ENCODE data around the gene ACTA2. TPM values are rescaled to one million over a fixed set of nuclear protein-coding genes. Genes with fewer than 3 reads are reported as not detected.
A peak's percentile ranks its signal among the peaks of the same experiment; 100 is the strongest.

Gene ACTA2
- polyA plus RNA-seq, 4 donors: 6.5 to 274 (median 82.6) TPM

DNA sequence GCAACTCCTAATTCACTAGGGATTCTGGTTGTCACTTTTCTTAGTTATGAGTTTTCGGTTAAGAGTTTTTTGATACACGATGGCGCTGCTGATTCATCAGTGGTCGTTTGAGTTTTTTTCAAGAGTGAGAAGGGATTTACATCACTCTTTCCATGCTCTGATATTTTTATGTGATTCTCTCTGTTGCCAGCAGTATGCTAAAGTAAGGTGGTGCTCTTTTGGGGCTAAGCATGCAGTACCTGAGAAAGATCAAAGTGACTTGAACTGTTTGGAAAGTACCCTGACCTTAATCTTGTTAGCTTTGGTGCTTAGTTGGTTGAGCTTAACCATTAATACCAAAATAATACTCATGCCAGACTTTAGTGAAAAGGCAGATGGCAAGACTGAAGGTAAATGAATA is 44.4 kb downstream of the ACTA2 start:
- no peaks in the 10 kb centered on the region for H3K9me3 ChIP-seq (ENCODE audit: control insufficient read depth in 2 of 2, insufficient read depth in 1 of 2, low read depth in 1 of 2, low read length in 1 of 2)
- H3K4me1 ChIP-seq (ENCODE audit: control insufficient read depth in 3 of 3, insufficient read depth in 2 of 3, low read depth in 1 of 3, low read length in 2 of 3): peaks cover 3 to 10% (median 4%) of the 10 kb centered on the region in 3 donors
- no peak overlapping the region for H3K27ac ChIP-seq (ENCODE audit: low read depth in 1 of 3, low read length in 2 of 3)
- DNase-seq (no peak), FAIRE-seq (no peak)
- H3K27me3 ChIP-seq (ENCODE audit: control insufficient read depth in 3 of 3, insufficient read depth in 3 of 3, low read length in 3 of 3): no peaks in the 10 kb centered on the region
- 80 to 82% (median 81%) methylated on average over 4 of the region's 4 CpGs for WGBS, 3 donors
- H3K4me3 ChIP-seq (ENCODE audit: low read depth in 1 of 3, low read length in 3 of 3): no peak overlapping the region
- H3K36me3 ChIP-seq (ENCODE audit: control insufficient read depth in 3 of 3, insufficient read depth in 2 of 3, low read depth in 1 of 3, low read length in 3 of 3): peaks cover 3 to 19% (median 6%) of the 10 kb centered on the region in 3 donors

DNA sequence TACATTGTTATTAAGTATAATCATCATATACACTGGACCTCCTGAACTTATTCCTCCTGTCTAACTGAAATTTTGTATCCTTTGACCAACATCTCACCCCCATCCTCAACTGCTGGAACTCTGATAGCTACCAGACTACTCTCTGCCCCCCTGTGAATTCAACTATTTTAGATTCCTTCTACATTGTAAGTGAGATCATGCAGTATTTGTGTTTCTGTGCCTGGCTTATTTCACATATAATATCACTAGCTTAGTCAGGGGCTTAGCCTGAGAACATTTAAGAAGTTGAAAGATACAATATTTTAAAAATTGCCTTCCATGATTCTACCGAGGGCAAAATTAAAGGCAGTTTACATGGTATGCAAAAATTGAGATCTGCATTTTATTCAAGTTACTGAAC is 45.7 kb downstream of the ACTA2 start:
- Histone ChIP-seq H3K4me3 (ENCODE audit: low read depth in 1 of 3, low read length in 3 of 3) (no peak overlapping the region), H3K36me3 (ENCODE audit: control insufficient read depth in 3 of 3, insufficient read depth in 2 of 3, low read depth in 1 of 3, low read length in 3 of 3) (peaks cover 3 to 20% (median 8%) of the 10 kb centered on the region in 3 donors), H3K27me3 (ENCODE audit: control insufficient read depth in 3 of 3, insufficient read depth in 3 of 3, low read length in 3 of 3) (no peaks in the 10 kb centered on the region), H3K9me3 (ENCODE audit: control insufficient read depth in 2 of 2, insufficient read depth in 1 of 2, low read depth in 1 of 2, low read length in 1 of 2) (no peaks in the 10 kb centered on the region), H3K4me1 (ENCODE audit: control insufficient read depth in 3 of 3, insufficient read depth in 2 of 3, low read depth in 1 of 3, low read length in 2 of 3) (peaks cover 3 to 21% (median 7%) of the 10 kb centered on the region in 3 donors), H3K27ac (ENCODE audit: low read depth in 1 of 3, low read length in 2 of 3) (no peak overlapping the region)
- FAIRE-seq: no peak
- DNase-seq: no peak
- 79 to 89% (median 87%) methylated on average over 1 of the region's 1 CpG for WGBS, 3 donors

DNA sequence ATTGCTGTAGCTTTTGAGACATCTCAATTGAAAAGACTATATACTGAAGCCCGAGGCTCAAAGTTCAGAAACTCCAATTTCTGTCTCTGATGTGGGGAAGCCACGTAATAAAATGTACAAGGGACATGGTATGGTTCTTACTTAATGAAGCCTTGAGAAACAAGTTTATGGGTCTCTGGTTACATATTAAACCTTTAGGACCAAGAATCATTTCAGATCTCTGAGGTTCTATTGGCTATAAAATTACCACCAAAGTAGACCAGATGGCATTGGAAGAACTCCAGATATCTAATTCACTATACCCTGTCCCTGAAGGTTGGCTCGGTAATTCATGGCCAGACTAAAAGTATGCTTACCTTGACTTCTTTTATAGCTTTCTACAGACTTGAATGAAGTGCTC is 48.9 kb downstream of the ACTA2 start:
- Histone ChIP-seq H3K4me1 (ENCODE audit: control insufficient read depth in 3 of 3, insufficient read depth in 2 of 3, low read depth in 1 of 3, low read length in 2 of 3) (peaks cover 5 to 42% (median 16%) of the 10 kb centered on the region in 3 donors), H3K4me3 (ENCODE audit: low read depth in 1 of 3, low read length in 3 of 3) (no peak overlapping the region), H3K9me3 (ENCODE audit: control insufficient read depth in 2 of 2, insufficient read depth in 1 of 2, low read depth in 1 of 2, low read length in 1 of 2) (no peaks in the 10 kb centered on the region), H3K36me3 (ENCODE audit: control insufficient read depth in 3 of 3, insufficient read depth in 2 of 3, low read depth in 1 of 3, low read length in 3 of 3) (peaks cover 3 to 18% (median 4%) of the 10 kb centered on the region in 3 donors), H3K27me3 (ENCODE audit: control insufficient read depth in 3 of 3, insufficient read depth in 3 of 3, low read length in 3 of 3) (no peaks in the 10 kb centered on the region), H3K27ac (ENCODE audit: low read depth in 1 of 3, low read length in 2 of 3) (peak overlapping the region in 2 of 3 donors; percentile 33 to 60)
- 23 to 75% (median 43%) methylated on average over 3 of the region's 3 CpGs for WGBS, 3 donors
- FAIRE-seq (no peak), DNase-seq (peak; percentile 87 to 91)

DNA sequence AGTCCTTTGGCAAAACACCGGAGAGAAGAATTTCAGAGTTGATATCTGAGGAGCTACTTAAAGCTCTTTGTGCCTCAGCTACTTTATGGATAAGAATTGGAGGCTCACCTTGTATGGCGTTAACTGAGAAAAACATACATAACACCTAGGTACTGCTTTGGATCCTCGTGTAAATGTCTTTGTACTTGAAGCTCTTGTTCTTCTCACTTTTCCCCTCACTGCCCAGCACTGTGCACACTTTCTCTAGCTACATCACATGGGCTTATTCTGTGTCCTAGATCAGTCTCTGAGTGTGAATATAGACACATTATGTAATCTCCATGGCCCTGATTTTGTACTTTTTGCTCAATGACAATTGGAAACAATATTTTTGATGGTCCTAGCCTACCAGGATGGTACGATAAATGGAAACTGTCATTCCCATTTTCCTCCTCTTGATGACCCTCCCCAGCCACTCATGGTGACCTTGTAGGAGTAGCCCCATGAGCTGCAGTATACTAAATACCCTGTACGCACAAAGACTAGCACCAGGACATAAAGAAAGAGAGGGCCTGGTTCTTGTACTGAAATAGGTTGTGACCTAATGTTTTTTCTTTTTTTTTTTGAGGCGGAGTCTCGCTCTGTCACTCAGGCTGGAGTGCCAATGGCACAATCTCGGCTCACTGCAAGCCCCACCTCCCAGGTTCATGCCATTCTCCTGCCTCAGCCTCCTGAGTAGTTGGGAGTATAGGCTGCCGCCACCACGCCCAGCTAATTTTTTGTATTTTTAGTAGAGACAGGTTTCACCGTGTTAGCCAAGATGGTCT is 50.4 kb downstream of the ACTA2 start:
- no peak for FAIRE-seq
- peaks cover 3 to 20% (median 4%) of the 10 kb centered on the region in 3 donors for H3K36me3 ChIP-seq (ENCODE audit: control insufficient read depth in 3 of 3, insufficient read depth in 2 of 3, low read depth in 1 of 3, low read length in 3 of 3)
- H3K4me3 ChIP-seq (ENCODE audit: low read depth in 1 of 3, low read length in 3 of 3): no peak overlapping the region
- H3K27ac ChIP-seq (ENCODE audit: low read depth in 1 of 3, low read length in 2 of 3): peak overlapping the region in 1 of 3 donors; percentile 55
- no peak for DNase-seq
- WGBS, 3 donors: 90 to 92% (median 91%) methylated on average over 11 of the region's 11 CpGs
- H3K27me3 ChIP-seq (ENCODE audit: control insufficient read depth in 3 of 3, insufficient read depth in 3 of 3, low read length in 3 of 3): no peaks in the 10 kb centered on the region
- H3K9me3 ChIP-seq (ENCODE audit: control insufficient read depth in 2 of 2, insufficient read depth in 1 of 2, low read depth in 1 of 2, low read length in 1 of 2): no peaks in the 10 kb centered on the region
- H3K4me1 ChIP-seq (ENCODE audit: control insufficient read depth in 3 of 3, insufficient read depth in 2 of 3, low read depth in 1 of 3, low read length in 2 of 3): peaks cover 6 to 56% (median 24%) of the 10 kb centered on the region in 3 donors

DNA sequence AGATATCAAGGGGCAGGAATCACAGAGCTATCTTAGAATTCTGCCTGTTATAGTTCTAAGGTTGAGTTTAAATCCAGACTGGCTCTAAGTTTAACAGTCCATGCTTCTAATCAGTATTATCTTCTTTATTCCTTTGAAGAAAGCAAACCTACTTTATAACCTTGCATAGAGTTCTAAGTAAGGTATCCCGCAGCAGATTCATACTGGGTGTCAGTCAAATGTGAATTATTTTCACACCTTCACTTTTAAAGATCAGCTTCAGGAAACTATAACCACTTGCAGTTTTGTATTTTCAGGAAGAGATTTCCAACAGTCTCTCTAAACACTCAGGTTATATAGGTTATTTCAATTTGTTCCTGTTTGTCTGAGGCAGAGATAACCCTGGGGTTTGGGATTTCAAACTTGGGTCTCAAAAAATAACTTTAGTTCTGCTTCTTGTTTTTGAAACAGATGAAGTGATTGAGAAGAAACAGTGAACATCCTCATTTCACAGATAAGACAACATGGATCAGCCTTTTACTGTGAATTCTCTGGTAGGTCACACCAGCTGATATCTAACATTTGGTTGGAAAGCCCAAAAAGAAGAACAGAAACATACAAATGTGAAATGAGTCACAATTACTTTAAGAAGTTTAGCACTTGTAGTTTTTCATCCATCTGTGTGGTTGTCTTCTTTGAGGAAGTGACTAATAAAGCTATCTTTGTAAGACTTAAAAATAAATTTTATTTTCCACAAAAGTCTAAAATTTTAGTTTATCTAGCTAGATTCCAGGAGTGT is 51.2 kb downstream of the ACTA2 start:
- WGBS, 3 donors: 20 to 63% (median 24%) methylated on average over 1 of the region's 1 CpG
- Histone ChIP-seq H3K4me1 (ENCODE audit: control insufficient read depth in 3 of 3, insufficient read depth in 2 of 3, low read depth in 1 of 3, low read length in 2 of 3) (peaks cover 6 to 64% (median 32%) of the 10 kb centered on the region in 3 donors), H3K4me3 (ENCODE audit: low read depth in 1 of 3, low read length in 3 of 3) (no peak overlapping the region), H3K27ac (ENCODE audit: low read depth in 1 of 3, low read length in 2 of 3) (peak overlapping the region in 2 of 3 donors; percentile 55), H3K36me3 (ENCODE audit: control insufficient read depth in 3 of 3, insufficient read depth in 2 of 3, low read depth in 1 of 3, low read length in 3 of 3) (peaks cover 3 to 16% (median 4%) of the 10 kb centered on the region in 3 donors), H3K9me3 (ENCODE audit: control insufficient read depth in 2 of 2, insufficient read depth in 1 of 2, low read depth in 1 of 2, low read length in 1 of 2) (no peaks in the 10 kb centered on the region), H3K27me3 (ENCODE audit: control insufficient read depth in 3 of 3, insufficient read depth in 3 of 3, low read length in 3 of 3) (no peaks in the 10 kb centered on the region)
- peak; percentile 38 to 49 for DNase-seq
- FAIRE-seq: no peak

DNA sequence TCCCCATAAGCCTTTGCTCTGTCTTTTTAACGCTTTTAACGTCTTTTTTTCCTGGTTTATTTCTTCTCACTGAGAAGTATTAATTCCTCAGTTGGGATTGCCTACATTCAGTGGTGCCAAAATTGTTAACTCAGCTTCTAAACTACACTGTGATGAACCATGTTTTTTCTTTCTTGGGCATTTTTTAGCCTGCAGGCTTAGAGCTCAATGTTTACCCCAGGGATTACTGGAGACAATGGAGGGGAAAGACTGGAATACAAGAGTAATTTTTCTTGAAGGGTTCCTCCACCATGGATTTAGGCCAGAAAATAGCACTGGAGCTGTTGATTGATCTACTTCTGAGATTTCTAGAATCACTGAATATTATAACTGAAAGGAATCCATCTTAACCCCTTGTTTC is 52.7 kb downstream of the ACTA2 start:
- peaks cover 2 to 11% (median 3%) of the 10 kb centered on the region in 3 donors for H3K36me3 ChIP-seq (ENCODE audit: control insufficient read depth in 3 of 3, insufficient read depth in 2 of 3, low read depth in 1 of 3, low read length in 3 of 3)
- H3K9me3 ChIP-seq (ENCODE audit: control insufficient read depth in 2 of 2, insufficient read depth in 1 of 2, low read depth in 1 of 2, low read length in 1 of 2): no peaks in the 10 kb centered on the region
- H3K4me1 ChIP-seq (ENCODE audit: control insufficient read depth in 3 of 3, insufficient read depth in 2 of 3, low read depth in 1 of 3, low read length in 2 of 3): peaks cover 9 to 74% (median 38%) of the 10 kb centered on the region in 3 donors
- peak overlapping the region in 1 of 3 donors; percentile 12 for H3K27ac ChIP-seq (ENCODE audit: low read depth in 1 of 3, low read length in 2 of 3)
- DNase-seq (no peak), FAIRE-seq (no peak)
- no peaks in the 10 kb centered on the region for H3K27me3 ChIP-seq (ENCODE audit: control insufficient read depth in 3 of 3, insufficient read depth in 3 of 3, low read length in 3 of 3)
- WGBS, 3 donors: 65 to 93% (median 81%) methylated on average over 2 of the region's 2 CpGs
- H3K4me3 ChIP-seq (ENCODE audit: low read depth in 1 of 3, low read length in 3 of 3): peak overlapping the region in 1 of 3 donors; percentile 4

DNA sequence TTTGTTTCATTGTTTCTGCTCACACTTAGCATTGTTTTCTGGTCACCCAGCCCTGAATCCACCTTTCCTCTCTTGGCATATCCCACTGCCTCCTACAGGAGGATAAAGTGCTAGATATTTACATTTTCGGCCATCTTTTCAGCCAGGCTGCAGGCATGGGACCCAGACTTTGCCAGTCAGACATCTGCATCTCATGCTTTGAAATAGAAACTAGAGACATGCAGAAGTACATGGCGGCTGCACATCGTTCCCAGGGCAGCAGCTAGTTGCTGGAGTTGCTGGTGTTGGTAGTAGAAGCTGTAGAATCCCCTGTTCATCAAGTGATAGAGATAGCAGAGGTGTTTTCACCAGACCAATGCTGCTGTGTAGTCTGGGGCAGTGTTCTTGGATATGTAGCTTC is 53.8 kb downstream of the ACTA2 start:
- Histone ChIP-seq H3K36me3 (ENCODE audit: control insufficient read depth in 3 of 3, insufficient read depth in 2 of 3, low read depth in 1 of 3, low read length in 3 of 3) (peaks cover 0 to 11% (median 2%) of the 10 kb centered on the region in 3 donors), H3K4me3 (ENCODE audit: low read depth in 1 of 3, low read length in 3 of 3) (no peak overlapping the region), H3K4me1 (ENCODE audit: control insufficient read depth in 3 of 3, insufficient read depth in 2 of 3, low read depth in 1 of 3, low read length in 2 of 3) (peaks cover 6 to 76% (median 39%) of the 10 kb centered on the region in 3 donors), H3K27ac (ENCODE audit: low read depth in 1 of 3, low read length in 2 of 3) (peak overlapping the region; percentile 41 to 70 (median 53)), H3K9me3 (ENCODE audit: control insufficient read depth in 2 of 2, insufficient read depth in 1 of 2, low read depth in 1 of 2, low read length in 1 of 2) (no peaks in the 10 kb centered on the region), H3K27me3 (ENCODE audit: control insufficient read depth in 3 of 3, insufficient read depth in 3 of 3, low read length in 3 of 3) (no peaks in the 10 kb centered on the region)
- 75 to 82% (median 76%) methylated on average over 3 of the region's 3 CpGs for WGBS, 3 donors
- FAIRE-seq: no peak
- DNase-seq: no peak
